OCI-LY1 (cell line): ENCODE data around the gene PCDHA13.

Experiments
- EZH2 ChIP-seq: fragments of 200-600 bp; sonication (generic), shearing (Covaris generic); IDR thresholded peaks from 2 replicates; pipeline ENCODE4 v1.8.0; 2017; ENCODE audit warnings: borderline replicate concordance, mixed run types, mild to moderate bottlenecking, antibody characterized with exemption, low read length, moderate library complexity, mixed read lengths
- TF ChIP-seq, protein P1 (sequence below): fragments of 200-600 bp; sonication (generic), shearing (Covaris generic); IDR thresholded peaks from 2 replicates; pipeline ENCODE4 v1.5.1; 2017; ENCODE audit warnings: mild to moderate bottlenecking, antibody characterized with exemption, low read length, moderate library complexity, mixed read lengths

DNA sequence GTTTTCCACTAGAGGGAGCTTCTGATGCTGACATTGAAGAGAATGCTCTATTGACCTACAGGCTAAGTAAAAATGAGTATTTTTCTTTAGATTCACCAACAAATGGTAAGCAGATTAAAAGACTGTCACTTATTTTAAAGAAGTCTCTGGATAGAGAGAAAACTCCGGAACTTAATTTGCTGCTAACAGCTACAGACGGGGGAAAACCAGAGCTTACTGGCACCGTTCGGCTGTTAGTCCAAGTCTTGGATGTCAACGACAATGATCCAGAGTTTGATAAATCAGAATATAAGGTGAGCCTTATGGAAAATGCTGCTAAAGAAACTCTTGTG is 12.4 kb upstream of the PCDHA13 start:
- TF ChIP-seq, protein P1, sequence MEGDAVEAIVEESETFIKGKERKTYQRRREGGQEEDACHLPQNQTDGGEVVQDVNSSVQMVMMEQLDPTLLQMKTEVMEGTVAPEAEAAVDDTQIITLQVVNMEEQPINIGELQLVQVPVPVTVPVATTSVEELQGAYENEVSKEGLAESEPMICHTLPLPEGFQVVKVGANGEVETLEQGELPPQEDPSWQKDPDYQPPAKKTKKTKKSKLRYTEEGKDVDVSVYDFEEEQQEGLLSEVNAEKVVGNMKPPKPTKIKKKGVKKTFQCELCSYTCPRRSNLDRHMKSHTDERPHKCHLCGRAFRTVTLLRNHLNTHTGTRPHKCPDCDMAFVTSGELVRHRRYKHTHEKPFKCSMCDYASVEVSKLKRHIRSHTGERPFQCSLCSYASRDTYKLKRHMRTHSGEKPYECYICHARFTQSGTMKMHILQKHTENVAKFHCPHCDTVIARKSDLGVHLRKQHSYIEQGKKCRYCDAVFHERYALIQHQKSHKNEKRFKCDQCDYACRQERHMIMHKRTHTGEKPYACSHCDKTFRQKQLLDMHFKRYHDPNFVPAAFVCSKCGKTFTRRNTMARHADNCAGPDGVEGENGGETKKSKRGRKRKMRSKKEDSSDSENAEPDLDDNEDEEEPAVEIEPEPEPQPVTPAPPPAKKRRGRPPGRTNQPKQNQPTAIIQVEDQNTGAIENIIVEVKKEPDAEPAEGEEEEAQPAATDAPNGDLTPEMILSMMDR: peak; percentile 17; the same call in 1 of the 2 replicates
- TF ChIP-seq EZH2: no peak
